Prostate gland (tissue), 2 donors: Measurements from ENCODE around the gene TTC19.

Experiments used
- CTCF ChIP-seq, 4 experiments: fragments of 200-600 bp in 2 of 4; fragments of 450-650 bp in 2 of 4; sonication (generic) in 2 of 4; IDR thresholded peaks; 1 replicate in 3 of 4; 2 replicates in 1 of 4; pipeline ENCODE4 v1.5.1; 2016 to 2019; ENCODE audit warnings: antibody characterized with exemption in 4 of 4, mild to moderate bottlenecking in 2 of 4, moderate library complexity in 2 of 4
- POLR2A ChIP-seq: fragments of 450-650 bp; IDR thresholded peaks from one replicate; pipeline ENCODE4 v1.6.1; 2016; ENCODE audit warnings: antibody characterized with exemption, mild to moderate bottlenecking

- no peak for TF ChIP-seq CTCF (IDR thresholded peaks at IDR 0.05)
- TF ChIP-seq POLR2A = no peak
These were observed 62.0 kb downstream of the TTC19 start for GRCh38 chr17:16061631-16062030.
